GM15510 (cell line): ENCODE results near the gene GPR4.

Experiments
- POLR2A ChIP-seq: IDR thresholded peaks from 3 replicates; pipeline ENCODE4 v1.6.1; 2011; ENCODE audit warnings: borderline replicate concordance; ENCODE audit not compliant: insufficient read length; ENCODE audit errors: extremely low read depth

Gene GPR4

DNA sequence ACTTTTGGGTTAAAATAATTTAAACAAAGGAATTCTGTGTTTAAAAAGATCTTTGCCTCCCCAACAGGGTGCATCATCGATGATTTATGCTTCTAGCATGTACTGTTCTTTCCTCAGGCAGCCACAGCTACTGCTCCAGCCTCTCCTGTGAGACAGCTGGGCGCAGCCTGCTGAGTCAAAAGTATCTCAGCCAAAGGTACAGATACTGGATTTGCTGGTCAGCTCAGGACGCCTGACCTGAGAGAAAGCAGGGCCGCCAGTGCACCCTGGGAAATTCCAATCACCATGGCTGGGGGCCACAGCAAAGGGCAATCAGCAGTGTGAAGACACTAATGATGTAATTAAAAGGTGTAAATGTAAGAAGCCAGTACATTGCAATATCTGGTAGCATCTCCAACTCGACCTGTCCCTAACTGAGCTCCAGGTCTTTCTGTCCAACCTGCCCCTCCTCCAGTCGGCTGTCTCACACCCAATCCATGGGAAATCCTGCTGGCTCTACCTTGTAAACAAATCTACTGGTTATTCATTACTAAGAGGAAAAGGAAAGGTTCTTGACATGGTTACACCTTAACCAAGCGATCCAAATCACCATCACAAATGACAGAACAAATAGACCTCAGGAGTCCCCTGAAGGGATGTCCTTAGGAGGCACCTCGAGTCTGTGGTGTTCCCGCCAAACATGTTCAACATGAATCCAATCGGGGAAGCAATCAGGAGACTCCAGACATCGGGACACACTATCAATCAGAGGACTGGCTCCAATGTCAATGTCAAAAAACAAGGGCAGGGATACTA lies 24.7 kb downstream of the GPR4 start:
- TF ChIP-seq POLR2A, result no peak

DNA sequence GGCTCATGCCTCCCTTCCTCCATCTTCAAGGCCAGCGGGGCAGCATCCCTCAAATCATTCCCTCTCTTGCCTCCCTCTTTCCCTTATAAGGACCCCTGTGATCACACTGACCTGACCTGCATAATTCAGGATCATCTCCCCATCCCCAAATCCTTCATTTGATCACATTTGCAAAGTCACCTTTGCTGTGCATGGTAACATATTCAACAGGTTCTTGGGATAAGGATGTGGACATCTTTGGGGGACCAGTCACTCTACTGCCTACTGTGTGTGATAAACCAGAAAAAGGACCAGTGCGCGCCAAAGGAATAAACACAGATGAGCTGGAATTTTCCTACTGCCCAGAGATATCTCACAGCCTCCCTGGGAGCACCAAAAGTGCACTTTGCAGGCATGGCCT lies 25.3 kb downstream of the GPR4 start:
- TF ChIP-seq POLR2A, result no peak

GRCh38 chr19:45575216-45575615 lies 26.8 kb downstream of the GPR4 start:
- no peak for TF ChIP-seq POLR2A

DNA sequence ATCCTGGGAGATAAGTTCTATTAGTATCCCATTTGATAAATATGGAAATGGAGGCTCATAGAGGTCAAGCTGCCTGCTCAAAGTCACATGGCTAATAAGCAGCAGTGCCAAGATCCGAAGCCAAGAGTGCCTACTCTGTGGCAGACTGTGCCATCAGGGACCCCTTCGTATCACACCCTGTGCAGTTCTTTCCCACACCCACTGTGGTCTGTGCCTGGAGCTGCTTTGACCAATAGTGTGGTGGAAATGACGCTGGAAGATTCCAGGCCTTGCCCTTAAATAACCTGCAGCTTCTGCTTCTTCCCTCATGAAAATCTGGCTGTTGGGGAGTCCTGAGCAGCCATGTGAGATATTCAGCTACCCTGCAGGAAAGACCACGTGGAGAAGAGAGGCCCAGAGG lies 27.5 kb downstream of the GPR4 start:
- TF ChIP-seq POLR2A, result no peak

GRCh38 chr19:45571457-45572220 lies 30.4 kb downstream of the GPR4 start:
- no peak for TF ChIP-seq POLR2A

- no peak for TF ChIP-seq POLR2A
These were observed 32.2 kb downstream of the GPR4 start for GRCh38 chr19:45569619-45570421.

GRCh38 chr19:45568732-45569131 lies 33.3 kb downstream of the GPR4 start:
- TF ChIP-seq POLR2A, result no peak

DNA sequence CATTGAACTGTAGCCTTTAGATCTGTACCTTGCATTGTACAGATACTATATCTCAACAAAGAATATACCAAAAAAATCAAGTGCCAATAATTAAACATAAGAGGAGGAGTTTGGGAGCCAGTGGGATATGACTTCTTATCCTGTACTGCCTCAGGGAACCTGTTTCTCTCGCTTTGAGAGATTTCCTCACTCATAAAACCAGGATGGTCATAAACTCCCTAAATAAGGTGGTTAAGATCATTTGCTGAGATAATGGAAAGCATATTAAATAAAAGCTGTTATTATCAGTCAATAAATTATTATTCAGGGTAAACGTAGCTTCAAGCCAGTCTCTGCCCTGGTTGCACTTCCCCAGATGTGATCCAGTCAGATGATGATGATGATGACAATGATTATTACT lies 34.4 kb downstream of the GPR4 start:
- TF ChIP-seq POLR2A, result no peak

GRCh38 chr19:45564131-45564780 lies 37.8 kb downstream of the GPR4 start:
- no peak for TF ChIP-seq POLR2A

DNA sequence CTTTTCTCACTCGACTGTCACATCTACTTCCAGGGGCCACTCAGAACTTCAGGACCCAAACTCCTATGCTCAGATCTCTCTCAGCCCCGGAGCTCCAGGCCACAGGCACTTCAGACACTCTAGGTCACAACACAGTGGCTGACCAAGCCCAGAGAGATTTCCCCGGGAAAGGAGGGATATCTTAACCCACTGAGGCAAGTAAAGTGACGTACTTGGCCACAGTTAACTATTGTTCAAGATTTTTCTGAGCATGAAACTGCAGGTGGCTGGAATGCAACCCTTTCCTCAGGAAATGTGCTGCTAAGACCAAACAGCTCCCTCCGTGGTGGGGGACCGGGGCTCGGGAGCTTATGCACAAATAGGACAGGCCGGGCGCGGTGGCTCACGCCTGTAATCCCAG lies 41.3 kb downstream of the GPR4 start:
- TF ChIP-seq POLR2A, result no peak

- no peak for TF ChIP-seq POLR2A
These were observed 42.0 kb downstream of the GPR4 start for GRCh38 chr19:45560038-45560437.

GRCh38 chr19:45558399-45558878 lies 43.6 kb downstream of the GPR4 start:
- no peak for TF ChIP-seq POLR2A

DNA sequence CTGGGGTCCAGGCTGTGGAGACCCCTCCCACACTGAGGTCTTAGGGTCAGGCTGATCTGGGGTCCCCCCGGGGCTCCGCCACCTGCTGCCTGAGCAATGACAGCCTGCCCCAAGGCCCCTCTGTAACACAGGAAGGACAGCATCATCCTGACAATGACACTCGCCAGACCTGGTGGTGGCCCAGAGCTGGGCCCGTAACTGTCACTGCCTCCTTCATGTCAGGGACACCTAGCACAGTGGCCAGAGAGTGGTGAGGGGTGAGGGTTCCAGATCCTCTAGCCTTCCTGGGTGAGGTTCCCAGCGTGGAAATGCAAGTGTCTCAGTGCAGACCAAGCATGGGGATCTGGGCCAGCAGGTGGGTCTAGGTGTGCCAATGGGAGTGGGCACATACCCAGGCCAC lies 45.2 kb downstream of the GPR4 start:
- no peak for TF ChIP-seq POLR2A

GRCh38 chr19:45554481-45554880 lies 47.5 kb downstream of the GPR4 start:
- TF ChIP-seq POLR2A, result no peak
